Stimulated activated CD8-positive, alpha-beta memory T cell treated with anti-CD3 and anti-CD28 coated beads, Interleukin-7, amount 100 ng/mL, for 1 hour (primary cell): ENCODE measurements around the gene POLR3GL.

ENCODE experiments used
- DNase-seq, 2 donors: peaks; one replicate each; pipeline ENCODE4 v3.0.0-alpha.2; 2020; ENCODE audit warnings: low read depth in 2 of 2

The POLR3GL gene

DNA sequence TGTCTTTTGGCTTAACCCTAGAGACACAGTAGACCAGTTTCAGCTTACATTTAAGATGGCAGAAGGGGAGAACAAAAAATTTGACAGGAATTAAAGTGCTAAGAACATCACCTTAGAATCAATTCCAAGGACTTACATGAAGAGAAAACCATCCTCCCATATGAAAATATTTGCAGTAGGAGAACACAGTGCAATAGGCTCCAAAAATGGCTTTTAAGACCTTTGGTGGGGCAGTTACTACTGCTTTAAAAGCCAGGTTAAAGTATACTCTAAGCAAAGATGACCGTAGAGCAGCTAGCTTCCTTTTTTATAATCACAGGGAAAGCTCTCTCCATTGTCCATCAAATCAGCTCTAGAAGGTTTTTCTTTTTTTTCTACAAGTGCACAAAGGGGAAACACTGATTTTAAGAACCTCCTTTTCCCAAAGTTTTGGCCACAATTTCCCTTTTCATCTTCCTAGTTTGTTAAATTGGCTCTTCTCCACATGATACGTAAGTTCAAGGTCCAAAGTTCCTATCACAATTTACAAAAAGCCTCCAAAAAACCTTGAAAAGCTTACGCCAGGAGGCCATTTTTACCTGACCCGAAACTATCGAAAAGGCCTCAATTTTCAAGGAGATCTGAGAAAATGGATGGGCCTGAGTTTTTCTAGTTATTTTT lies 28.6 kb downstream of the POLR3GL start:
- DNase-seq, result no peak

- no peak for DNase-seq
Measured at GRCh38 chr1:145993618-145994390, 29.3 kb downstream of the POLR3GL start.

GRCh38 chr1:145994391-145995120 lies 30.1 kb downstream of the POLR3GL start:
- no peak for DNase-seq

- no peak for DNase-seq
Measured at GRCh38 chr1:145995148-145995881, 30.8 kb downstream of the POLR3GL start.

DNA sequence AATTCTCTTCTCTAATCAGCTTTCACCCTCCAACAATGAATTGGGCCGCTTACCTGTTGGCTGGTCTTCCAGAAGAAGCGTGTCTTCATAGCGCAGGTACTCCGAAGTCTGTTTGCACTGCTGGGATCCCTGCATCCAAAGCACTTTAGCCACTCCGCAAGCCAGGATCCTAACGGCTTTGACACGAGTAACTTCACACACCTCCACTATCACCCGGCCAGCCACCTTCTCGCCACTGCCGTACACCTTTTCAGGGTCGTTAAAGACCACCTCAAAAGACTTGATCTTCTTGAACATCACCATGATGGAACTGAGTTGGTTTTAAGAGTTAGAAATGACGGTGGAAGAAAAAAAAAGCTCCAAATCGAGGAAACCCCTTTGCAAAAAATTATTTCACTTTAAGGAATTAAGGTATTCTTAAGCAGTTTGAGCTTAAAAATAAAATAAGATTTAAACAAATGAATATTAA lies 31.5 kb downstream of the POLR3GL start:
- DNase-seq, result no peak

GRCh38 chr1:145996433-145997015 lies 32.0 kb downstream of the POLR3GL start, which contains the start of gene TXNIP:
TXNIP (minus strand) TSS chr1:145996579; CDS start chr1:145996266, 313 bp downstream.
- DNase-seq, result peak; percentile 82 to 86

DNA sequence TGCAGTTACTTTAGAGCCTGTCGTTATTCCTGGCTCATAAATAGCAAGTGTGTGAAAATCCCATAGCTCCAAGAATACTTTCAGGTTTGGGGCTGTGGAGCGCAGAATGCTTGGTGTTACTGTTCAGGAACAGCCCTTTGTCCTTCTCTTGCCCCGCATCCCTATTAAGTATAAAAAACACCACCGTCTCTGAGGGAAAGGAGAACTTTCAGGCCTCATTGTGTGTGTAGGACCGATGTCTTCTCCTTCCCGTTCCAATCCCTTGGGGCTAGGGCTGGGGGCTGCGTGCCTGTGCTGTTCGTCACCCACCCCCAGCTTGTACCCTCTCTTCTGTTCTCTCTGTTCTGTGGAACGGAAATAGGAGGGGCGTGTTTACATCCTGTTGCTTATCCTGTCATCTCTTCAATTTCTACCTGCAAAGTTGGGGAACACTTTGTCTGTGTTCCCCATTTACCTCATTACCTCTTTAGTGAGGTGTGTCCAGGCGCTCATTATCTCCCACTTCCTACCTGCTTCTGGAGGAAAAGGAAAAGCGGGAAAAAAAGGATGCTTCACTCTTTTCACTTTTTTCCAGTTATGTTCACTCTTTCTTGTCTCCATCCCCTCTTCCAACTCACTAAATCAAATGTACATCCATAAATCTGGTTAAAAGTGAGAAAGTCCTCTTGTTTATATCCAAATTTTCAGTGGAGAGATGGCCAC lies 32.7 kb downstream of the POLR3GL start:
- no peak for DNase-seq

GRCh38 chr1:145997718-145998023 lies 33.2 kb downstream of the POLR3GL start:
- DNase-seq, result no peak

- no peak for DNase-seq
Measured at GRCh38 chr1:145999321-146000024, 35.0 kb downstream of the POLR3GL start.

DNA sequence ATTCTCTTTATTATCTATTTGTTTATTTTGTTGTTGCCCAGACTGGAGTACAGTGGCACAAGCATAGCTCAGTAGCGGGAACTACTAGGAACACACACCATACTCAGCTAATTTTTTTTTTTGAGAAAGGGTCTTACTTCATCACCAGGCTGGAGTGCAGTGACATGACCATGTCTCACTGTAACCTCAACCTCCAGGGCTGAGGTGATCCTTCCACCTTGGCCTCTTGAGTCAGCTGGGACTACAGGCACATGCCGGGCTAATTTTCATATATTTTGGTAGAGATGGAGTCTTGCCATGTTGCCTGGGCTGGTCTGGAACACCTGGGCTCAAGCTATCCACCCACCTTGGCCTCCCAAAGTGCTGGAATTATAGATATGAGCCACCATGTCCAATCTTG lies 37.2 kb downstream of the POLR3GL start:
- no peak for DNase-seq

DNA sequence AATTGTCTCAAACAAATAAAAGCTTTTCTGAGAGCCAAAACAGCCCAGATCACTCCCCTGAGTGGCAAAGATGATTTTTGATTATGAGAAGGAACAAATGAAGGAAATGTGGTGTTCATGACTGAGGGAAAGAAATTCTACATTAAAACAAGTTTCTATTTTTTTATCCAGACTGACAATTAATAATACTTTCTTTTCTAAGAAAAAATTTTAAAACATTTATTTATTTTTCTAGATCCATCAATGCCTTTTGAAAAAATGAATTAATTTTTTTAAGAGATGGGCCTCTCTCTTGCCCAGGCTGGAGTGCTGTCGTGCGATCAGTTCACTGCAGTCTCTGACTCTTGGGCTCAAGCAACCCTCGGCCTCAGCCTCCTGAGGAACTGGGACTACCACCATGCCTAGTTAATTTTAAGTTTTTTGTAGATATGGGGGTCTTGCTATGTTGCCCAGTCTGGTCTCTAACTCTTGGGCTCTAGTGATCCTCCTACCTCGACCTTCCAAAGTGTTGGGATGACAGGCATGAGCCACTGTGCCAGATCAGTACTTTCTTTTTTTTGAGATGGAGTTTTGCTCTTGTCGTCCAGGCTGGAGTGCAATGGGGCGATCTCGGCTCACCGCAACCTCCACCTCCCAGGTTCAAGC lies 43.1 kb downstream of the POLR3GL start:
- DNase-seq, result no peak

GRCh38 chr1:146010126-146010738 lies 45.7 kb downstream of the POLR3GL start:
- no peak for DNase-seq

- DNase-seq, result no peak
Measured at GRCh38 chr1:146012703-146013558, 48.4 kb downstream of the POLR3GL start.

DNA sequence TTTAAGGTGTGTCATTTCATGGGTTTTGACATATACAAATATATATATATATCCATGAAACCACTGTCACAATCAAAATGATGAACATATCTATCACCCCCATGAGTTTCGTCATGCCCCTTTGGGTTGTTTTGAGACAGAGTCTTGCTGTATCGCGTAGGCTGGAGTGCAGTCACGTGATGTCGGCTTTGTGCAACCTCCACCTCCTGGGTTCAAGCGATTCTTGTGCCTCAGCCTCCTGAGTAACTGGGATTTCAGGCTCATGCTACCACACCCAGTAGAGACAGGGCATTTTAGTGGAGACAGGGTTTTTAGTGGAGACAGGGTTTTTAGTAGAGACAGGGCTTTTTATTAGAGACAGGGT lies 49.1 kb downstream of the POLR3GL start:
- no peak for DNase-seq

DNA sequence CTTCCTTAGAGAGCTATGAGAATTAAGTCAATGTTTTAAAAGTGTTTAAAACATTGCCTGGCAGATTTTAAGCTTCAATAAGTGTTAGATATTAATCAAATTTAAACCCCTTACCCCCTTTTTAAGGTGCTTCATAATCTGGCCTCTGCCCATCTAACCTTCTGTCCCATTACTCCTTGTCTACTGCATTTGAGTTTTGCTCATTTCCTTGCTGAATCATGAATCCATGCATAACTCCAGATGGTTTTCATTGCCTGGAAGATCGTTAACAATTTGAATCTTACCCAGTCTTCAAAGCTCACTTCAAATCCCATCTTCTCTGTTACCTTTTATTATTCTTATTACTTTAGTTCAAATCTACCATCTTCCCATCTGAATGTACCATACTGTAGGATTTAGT lies 52.4 kb downstream of the POLR3GL start:
- no peak for DNase-seq

DNA sequence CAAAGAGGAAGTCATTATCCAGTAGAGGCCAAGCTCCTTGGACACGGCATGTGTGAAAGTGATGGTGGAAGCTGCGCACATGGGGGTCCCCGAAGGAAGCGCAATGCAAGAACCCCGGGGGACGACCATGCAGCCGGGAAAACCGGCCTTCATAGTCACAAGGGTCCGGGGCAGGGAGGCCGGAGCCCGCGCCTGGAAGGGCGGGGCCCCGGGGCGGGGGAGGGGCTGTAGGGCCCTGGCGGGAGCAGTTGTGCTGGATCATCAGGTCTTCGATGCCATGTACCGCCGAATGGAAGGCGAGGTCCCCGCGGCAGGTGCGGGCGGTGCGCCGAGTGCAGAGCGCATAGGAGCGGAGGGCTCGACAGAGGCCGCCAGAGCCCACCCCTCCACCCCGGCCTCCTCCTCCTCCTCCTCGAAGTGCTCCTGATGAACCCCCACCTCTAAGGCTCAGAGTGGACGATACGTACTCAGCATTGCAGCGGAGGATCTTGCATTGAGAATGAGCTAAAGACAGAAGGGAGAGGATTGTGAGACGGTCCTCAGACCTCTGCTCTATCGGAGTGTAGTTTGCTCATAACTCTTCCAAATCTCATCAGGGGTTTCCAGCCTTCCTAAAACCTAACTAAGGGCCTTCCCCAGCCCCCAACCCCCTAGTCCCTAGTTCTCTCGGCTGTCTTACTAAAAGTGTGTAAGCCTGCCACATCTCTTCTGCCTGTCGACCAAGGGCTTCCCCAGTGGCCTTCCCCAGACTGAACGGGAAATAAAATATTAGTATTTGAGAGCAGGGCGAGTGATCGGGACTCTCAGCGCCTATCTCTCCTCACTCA lies 55.0 kb downstream of the POLR3GL start:
- no peak for DNase-seq
